A549 treated with CORT108297 at 1 μM for 4 hours (cell line): ENCODE data around the gene CHST7. TPM values are rescaled to one million over a fixed set of nuclear protein-coding genes. Genes with fewer than 3 reads are reported as not detected.

Experiments
- total RNA-seq: library from RNA; stranded (reverse); fragments of 200-300 nt; extraction: Qiagen RNA extraction; gene quantifications from 5 replicates; pipeline ENCODE4 v1.2.3, GENCODE V29; 2022

Gene CHST7, protein sequence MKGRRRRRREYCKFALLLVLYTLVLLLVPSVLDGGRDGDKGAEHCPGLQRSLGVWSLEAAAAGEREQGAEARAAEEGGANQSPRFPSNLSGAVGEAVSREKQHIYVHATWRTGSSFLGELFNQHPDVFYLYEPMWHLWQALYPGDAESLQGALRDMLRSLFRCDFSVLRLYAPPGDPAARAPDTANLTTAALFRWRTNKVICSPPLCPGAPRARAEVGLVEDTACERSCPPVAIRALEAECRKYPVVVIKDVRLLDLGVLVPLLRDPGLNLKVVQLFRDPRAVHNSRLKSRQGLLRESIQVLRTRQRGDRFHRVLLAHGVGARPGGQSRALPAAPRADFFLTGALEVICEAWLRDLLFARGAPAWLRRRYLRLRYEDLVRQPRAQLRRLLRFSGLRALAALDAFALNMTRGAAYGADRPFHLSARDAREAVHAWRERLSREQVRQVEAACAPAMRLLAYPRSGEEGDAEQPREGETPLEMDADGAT
- 13.9 to 26.3 TPM (median 22.4 TPM) in 5 replicates for total RNA-seq

DNA sequence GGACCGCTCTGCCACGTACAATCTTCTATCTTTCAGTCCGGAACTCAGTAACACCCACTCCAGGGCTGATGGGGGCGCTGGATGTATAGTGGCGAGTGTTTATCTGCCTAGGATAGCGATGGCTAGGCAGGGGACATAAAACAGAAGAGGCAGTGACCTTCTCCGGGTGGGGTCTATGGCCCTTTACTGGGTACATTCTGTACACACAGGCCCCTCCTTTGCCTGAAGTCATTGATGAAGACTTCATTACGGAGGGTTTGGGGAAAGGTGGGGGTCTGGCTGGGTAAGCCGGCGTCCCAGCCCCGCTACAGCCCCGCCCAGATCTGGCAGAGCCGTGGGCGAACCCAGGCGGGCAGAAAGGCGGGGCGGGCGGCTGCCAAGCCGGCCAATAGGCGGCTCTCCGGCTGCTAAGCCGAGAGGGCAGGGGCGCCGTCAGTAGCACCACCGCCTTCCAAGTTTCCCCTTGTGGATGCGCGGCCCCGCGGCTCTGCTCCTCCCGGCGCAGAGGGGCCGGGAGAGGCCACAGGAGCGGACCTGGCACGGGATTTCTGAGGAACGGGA is at the start of gene CHST7:
CHST7 (plus strand) TSS at position 435 of the 561 bp plus-strand sequence. CDS start 167 bp downstream, outside the sequence.

DNA sequence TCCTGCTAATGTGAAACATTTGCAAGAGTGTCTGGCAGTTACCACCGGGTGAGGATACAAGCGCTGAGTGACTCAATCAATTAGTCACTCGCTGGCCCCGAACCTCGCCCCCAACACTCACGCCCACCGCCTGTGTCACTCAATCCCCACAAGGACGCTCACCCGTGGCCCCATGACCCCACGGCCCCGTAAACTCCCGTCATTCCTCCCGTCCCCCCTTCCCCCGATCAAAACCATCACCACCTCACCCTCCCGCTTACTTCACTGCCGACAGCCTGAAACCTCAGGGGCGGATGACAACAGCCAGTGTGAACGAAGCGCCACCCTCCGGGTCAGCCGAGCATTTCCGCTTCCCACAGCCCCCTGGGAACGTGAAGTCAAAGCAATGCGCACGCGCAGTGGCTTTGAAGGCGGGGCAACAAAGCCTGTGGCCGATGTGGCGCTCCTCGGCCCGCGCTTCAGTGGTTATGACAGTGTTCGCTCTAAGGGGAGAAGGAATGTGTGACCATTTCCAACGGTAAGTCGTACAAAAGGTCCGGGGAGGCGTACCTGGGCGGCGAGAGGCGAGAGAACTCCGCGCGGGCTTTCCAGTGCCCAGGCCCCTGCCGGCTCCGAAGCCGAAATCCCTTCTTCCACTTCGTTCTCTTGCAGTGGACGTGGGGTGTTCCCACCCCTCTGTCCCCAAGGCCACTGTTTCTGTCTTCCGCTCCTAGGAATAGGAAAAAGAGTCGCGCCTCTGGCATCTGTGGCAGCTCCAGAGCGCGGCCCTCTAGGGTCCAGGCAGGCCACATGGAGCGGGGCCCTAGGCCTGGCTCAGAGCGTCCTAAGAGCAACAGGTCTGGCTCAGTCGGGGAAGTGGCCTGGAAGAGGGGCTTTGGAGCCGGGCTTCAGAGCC is 28.2 kb upstream of the CHST7 start, which contains the start of gene ZNF674:
ZNF674 (minus strand) TSS at position 311 of the 895 bp plus-strand sequence. CDS start 3,334 bp downstream, outside the sequence.

Other genes with a start within 250 kb of the CHST7 start
- 2.4 to 3.9 TPM (median 3.4 TPM) in 5 replicates for gene ZNF674, start 28.3 kb upstream of the CHST7 start, total RNA-seq
- 8.4 to 12.8 TPM (median 11.6 TPM) in 5 replicates for gene SLC9A7, start 185.4 kb downstream of the CHST7 start, total RNA-seq